ENCODE measurements around the gene CMTR1. TPM values are rescaled to one million over a fixed set of nuclear protein-coding genes. Genes with fewer than 3 reads are reported as not detected.

The CMTR1 gene
- total RNA-seq, 1 experiment from 2014 or later, result 36.4 TPM

DNA sequence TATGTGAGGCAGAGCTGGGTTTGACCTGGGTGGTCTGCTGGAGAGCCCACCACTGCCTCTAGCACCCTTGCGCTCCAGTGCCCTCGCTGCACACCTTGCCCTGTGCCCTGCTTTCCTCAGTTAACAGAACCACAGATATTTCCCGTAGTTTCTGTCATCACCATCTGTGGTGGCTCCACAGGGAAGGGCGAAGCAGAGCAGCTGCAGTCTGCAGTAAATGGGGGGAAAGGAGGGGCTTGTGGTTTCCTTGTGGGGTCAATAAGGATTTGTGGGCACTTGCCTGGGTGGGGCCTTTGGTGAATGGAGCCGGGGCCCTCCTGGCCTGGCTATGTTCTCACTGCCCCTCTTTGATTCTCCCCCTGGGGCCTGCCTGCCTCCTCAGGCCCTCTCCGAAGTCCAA lies 87.9 kb downstream of the CMTR1 start:
- TF ChIP-seq EZH2phosphoT487 (IDR thresholded peaks at IDR 0.05; ENCODE audit: borderline replicate concordance, low read length) (no peak), EZH2 (IDR thresholded peaks at IDR 0.05; ENCODE audit: low read length, unreplicated experiment) (no peak)
- TF ChIP-seq, protein P1, sequence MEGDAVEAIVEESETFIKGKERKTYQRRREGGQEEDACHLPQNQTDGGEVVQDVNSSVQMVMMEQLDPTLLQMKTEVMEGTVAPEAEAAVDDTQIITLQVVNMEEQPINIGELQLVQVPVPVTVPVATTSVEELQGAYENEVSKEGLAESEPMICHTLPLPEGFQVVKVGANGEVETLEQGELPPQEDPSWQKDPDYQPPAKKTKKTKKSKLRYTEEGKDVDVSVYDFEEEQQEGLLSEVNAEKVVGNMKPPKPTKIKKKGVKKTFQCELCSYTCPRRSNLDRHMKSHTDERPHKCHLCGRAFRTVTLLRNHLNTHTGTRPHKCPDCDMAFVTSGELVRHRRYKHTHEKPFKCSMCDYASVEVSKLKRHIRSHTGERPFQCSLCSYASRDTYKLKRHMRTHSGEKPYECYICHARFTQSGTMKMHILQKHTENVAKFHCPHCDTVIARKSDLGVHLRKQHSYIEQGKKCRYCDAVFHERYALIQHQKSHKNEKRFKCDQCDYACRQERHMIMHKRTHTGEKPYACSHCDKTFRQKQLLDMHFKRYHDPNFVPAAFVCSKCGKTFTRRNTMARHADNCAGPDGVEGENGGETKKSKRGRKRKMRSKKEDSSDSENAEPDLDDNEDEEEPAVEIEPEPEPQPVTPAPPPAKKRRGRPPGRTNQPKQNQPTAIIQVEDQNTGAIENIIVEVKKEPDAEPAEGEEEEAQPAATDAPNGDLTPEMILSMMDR (conservative IDR thresholded peaks at IDR 0.05; ENCODE audit: low read depth, low read length), result no peak
- ATAC-seq (no peak), DNase-seq (no peak)
- Histone ChIP-seq H3K79me2 (ENCODE audit: low read length) (no peaks in the 10 kb centered on the region), H3K4me3 (ENCODE audit: low read length) (no peak overlapping the region), H3K36me3 (ENCODE audit: low read depth, low read length) (no peaks in the 10 kb centered on the region), H3K4me2 (ENCODE audit: low read length) (no peak overlapping the region), H3K27ac (ENCODE audit: low read length) (no peak overlapping the region), H3F3A (ENCODE audit: low read length, unreplicated experiment) (peaks cover 10% of the 10 kb centered on the region), H3K27me3 (ENCODE audit: low read length) (no peaks in the 10 kb centered on the region), H4K20me1 (ENCODE audit: low read length) (no peaks in the 10 kb centered on the region), H3K9me3 (ENCODE audit: low read length) (no peaks in the 10 kb centered on the region), H3K9ac (ENCODE audit: low read length) (no peak overlapping the region), H3K9me2 (replicated peaks; ENCODE audit: low read length) (no peaks in the 10 kb centered on the region), H2AFZ (ENCODE audit: low read length) (no peak overlapping the region), H3K4me1 (ENCODE audit: insufficient read depth, low read length) (peaks cover 27% of the 10 kb centered on the region)
- ChIA-PET CTCF (no interaction called here), POLR2A (ENCODE audit: unreplicated experiment) (no interaction called here)
- BruUV-seq (replicated peaks), result no TSS peak
- intact Hi-C loops (cut with micrococcal nuclease), result no loop called here

DNA sequence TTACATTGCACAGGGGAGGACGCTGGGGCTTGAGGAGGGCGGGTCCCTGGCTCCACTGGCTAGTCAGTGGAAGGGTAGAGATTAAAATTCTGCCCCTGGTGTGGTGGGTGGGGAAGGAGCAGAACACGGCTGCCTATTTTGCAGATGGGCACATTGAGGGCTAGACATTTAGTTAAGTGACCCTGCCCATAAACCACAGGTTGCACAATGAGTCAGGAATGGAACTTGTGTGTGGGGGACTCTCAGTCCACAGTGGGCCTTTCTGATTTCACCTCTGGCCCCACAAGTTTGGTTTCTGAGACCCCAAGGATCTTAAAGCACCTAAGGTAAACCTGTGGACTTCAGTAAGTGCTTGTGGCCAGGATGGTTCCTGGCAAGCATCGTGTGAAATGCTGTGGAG lies 88.7 kb downstream of the CMTR1 start:
- Histone ChIP-seq H4K20me1 (ENCODE audit: low read length) (no peaks in the 10 kb centered on the region), H3K36me3 (ENCODE audit: low read depth, low read length) (no peaks in the 10 kb centered on the region), H3K4me3 (ENCODE audit: low read length) (no peak overlapping the region), H3K79me2 (ENCODE audit: low read length) (no peaks in the 10 kb centered on the region), H3K9ac (ENCODE audit: low read length) (no peak overlapping the region), H3K4me1 (ENCODE audit: insufficient read depth, low read length) (peaks cover 19% of the 10 kb centered on the region), H3K9me2 (replicated peaks; ENCODE audit: low read length) (no peaks in the 10 kb centered on the region), H3K4me2 (ENCODE audit: low read length) (no peak overlapping the region), H3F3A (ENCODE audit: low read length, unreplicated experiment) (peaks cover 10% of the 10 kb centered on the region), H2AFZ (ENCODE audit: low read length) (no peak overlapping the region), H3K27me3 (ENCODE audit: low read length) (no peaks in the 10 kb centered on the region), H3K9me3 (ENCODE audit: low read length) (no peaks in the 10 kb centered on the region), H3K27ac (ENCODE audit: low read length) (no peak overlapping the region)
- TF ChIP-seq EZH2phosphoT487 (IDR thresholded peaks at IDR 0.05; ENCODE audit: borderline replicate concordance, low read length) (no peak), EZH2 (IDR thresholded peaks at IDR 0.05; ENCODE audit: low read length, unreplicated experiment) (no peak)
- TF ChIP-seq, protein P1 (conservative IDR thresholded peaks at IDR 0.05; ENCODE audit: low read depth, low read length), result no peak
- no peak for DNase-seq
- intact Hi-C loops (cut with micrococcal nuclease), result no loop called here
- ChIA-PET POLR2A (ENCODE audit: unreplicated experiment) (no interaction called here), CTCF (no interaction called here)
- ATAC-seq, result no peak
- BruUV-seq (replicated peaks), result no TSS peak

DNA sequence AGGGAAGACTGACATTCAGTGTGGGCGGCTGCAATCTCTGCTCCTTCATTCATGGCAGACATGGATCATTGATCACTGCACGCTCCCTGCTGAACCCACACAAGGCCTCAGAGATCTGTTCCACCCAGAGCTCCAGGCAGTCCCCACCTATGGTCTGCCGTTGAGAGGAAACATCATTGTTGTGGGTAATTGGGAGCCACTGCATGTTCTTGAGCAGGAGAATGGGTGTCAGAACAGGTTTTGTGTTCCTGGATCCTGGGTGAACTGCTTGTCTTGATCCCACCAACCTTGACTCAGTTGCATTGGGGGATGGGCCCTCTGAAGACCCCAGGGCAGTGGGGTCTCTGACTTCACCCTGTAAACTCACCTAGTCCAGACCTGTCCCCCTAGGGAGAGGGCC lies 89.8 kb downstream of the CMTR1 start:
- no peak overlapping the region for H3K4me2 ChIP-seq (ENCODE audit: low read length)
- no peaks in the 10 kb centered on the region for H3K36me3 ChIP-seq (ENCODE audit: low read depth, low read length)
- no peaks in the 10 kb centered on the region for H3K9me3 ChIP-seq (ENCODE audit: low read length)
- intact Hi-C loops (cut with micrococcal nuclease), result no loop called here
- ATAC-seq (no peak), DNase-seq (no peak)
- no peaks in the 10 kb centered on the region for H3K27me3 ChIP-seq (ENCODE audit: low read length)
- ChIA-PET POLR2A (ENCODE audit: unreplicated experiment) (no interaction called here), CTCF (no interaction called here)
- TF ChIP-seq EZH2phosphoT487 (IDR thresholded peaks at IDR 0.05; ENCODE audit: borderline replicate concordance, low read length) (no peak), EZH2 (IDR thresholded peaks at IDR 0.05; ENCODE audit: low read length, unreplicated experiment) (no peak)
- TF ChIP-seq, protein P1 (conservative IDR thresholded peaks at IDR 0.05; ENCODE audit: low read depth, low read length), result no peak
- no peak overlapping the region for H3K9ac ChIP-seq (ENCODE audit: low read length)
- H3K79me2 ChIP-seq (ENCODE audit: low read length), result no peaks in the 10 kb centered on the region
- BruUV-seq (replicated peaks), result no TSS peak
- no peaks in the 10 kb centered on the region for H4K20me1 ChIP-seq (ENCODE audit: low read length)
- no peak overlapping the region for H2AFZ ChIP-seq (ENCODE audit: low read length)
- H3K4me1 ChIP-seq (ENCODE audit: insufficient read depth, low read length), result peaks cover 19% of the 10 kb centered on the region
- no peak overlapping the region for H3K27ac ChIP-seq (ENCODE audit: low read length)
- no peaks in the 10 kb centered on the region for H3K9me2 ChIP-seq (replicated peaks; ENCODE audit: low read length)
- peaks cover 10% of the 10 kb centered on the region for H3F3A ChIP-seq (ENCODE audit: low read length, unreplicated experiment)
- H3K4me3 ChIP-seq (ENCODE audit: low read length), result no peak overlapping the region

Measured in PC-3 (cell line).